ENCODE results near the gene PDZD2.

- TF ChIP-seq CTCF (IDR thresholded peaks at IDR 0.05): no peak
- no peak for TF ChIP-seq POLR2A (IDR thresholded peaks at IDR 0.05)
Measured at GRCh38 chr5:31632460-31632859, 6.5 kb upstream of the PDZD2 start.

Measured in stomach (tissue), 4 donors.